SK-N-SH (cell line): ENCODE data around the gene TMEM131L. TPM values are rescaled to one million over a fixed set of nuclear protein-coding genes. Genes with fewer than 3 reads are reported as not detected.

Source experiments
- CTCF ChIA-PET: fragments of 300-600, 350-600 bp; formaldehyde crosslinking; extraction: SDS; loops from one replicate; lab custom pipeline; 2021; lab: Yijun Ruan, JAX
- POLR2A ChIA-PET: fragments of 350-600 bp; sonication (Branson Sonifier 250); formaldehyde crosslinking; extraction: SDS; loops from one replicate; lab custom pipeline; 2020; ENCODE audit warnings: antibody characterized with exemption, inconsistent platforms; lab: Yijun Ruan, JAX
- DNase-seq: peaks from one replicate; pipeline ENCODE4 v3.0.0; 2012
- H2AFZ ChIP-seq: fragments of 200-600 bp; sonication (generic); 2 replicates; pipeline ENCODE4 v1.8.1; 2016; ENCODE audit warnings: antibody characterized with exemption, mild to moderate bottlenecking, low read depth
- H3F3A ChIP-seq: fragments of 200-600 bp; sonication (generic); replicated peaks from 2 replicates; pipeline ENCODE3; 2016; ENCODE audit warnings: antibody characterized with exemption, mild to moderate bottlenecking; ENCODE audit not compliant: insufficient read depth
- H3K27ac ChIP-seq, 2 experiments: fragments of 200-500 bp in 1 of 2; fragments of 200-600 bp in 1 of 2; sonication (Bioruptor generic) in 1 of 2; sonication (generic), shearing (Covaris generic) in 1 of 2; 2 replicates each; pipeline versions ENCODE4 v1.5.1 to v1.6.1; 2014 to 2016; ENCODE audit warnings: low read depth in 2 of 2, inconsistent platforms in 1 of 2, low read length in 1 of 2, mild to moderate bottlenecking in 1 of 2, mixed read lengths in 1 of 2
- H3K27me3 ChIP-seq: fragments of 200-600 bp; sonication (generic), shearing (Covaris generic); 2 replicates; pipeline ENCODE4 v1.6.1; 2016; ENCODE audit warnings: mixed run types; ENCODE audit not compliant: insufficient read depth
- H3K36me3 ChIP-seq, 2 experiments: fragments of 200-500 bp in 1 of 2; fragments of 200-600 bp in 1 of 2; sonication (Bioruptor generic) in 1 of 2; sonication (generic) in 1 of 2; replicated peaks in 1 of 2; 2 replicates each; pipeline versions ENCODE3 to v1.5.1; 2014 to 2016; ENCODE audit warnings: low read length in 1 of 2, mild to moderate bottlenecking in 1 of 2; ENCODE audit not compliant: insufficient read depth in 2 of 2, control insufficient read depth in 1 of 2
- H3K4me1 ChIP-seq, 2 experiments: fragments of 200-500 bp in 1 of 2; fragments of 200-600 bp in 1 of 2; sonication (Bioruptor generic) in 1 of 2; sonication (generic), shearing (Covaris generic) in 1 of 2; 2 replicates each; pipeline versions ENCODE4 v1.5.1 to v1.6.1; 2014 to 2016; ENCODE audit warnings: low read depth in 1 of 2, low read length in 1 of 2, mixed run types in 1 of 2; ENCODE audit not compliant: insufficient read depth in 2 of 2, control insufficient read depth in 1 of 2
- H3K4me2 ChIP-seq: fragments of 200-600 bp; sonication (generic), shearing (Covaris generic); 2 replicates; pipeline ENCODE4 v1.6.1; 2017; ENCODE audit warnings: mixed run types
- H3K4me3 ChIP-seq, 2 experiments: fragments of 200-500 bp in 1 of 2; fragments of 200-600 bp in 1 of 2; sonication (Bioruptor generic) in 1 of 2; sonication (generic), shearing (Covaris generic) in 1 of 2; 2 replicates each; pipeline versions ENCODE4 v1.5.1 to v1.8.1; 2014 to 2016; ENCODE audit warnings: low read depth in 2 of 2, inconsistent platforms in 1 of 2, low read length in 1 of 2, mild to moderate bottlenecking in 1 of 2, mixed read lengths in 1 of 2, moderate library complexity in 1 of 2
- H3K79me2 ChIP-seq: fragments of 200-600 bp; sonication (generic); 2 replicates; pipeline ENCODE4 v1.8.1; 2017; ENCODE audit warnings: mild to moderate bottlenecking; ENCODE audit not compliant: insufficient read depth
- H3K9ac ChIP-seq: fragments of 200-600 bp; sonication (generic); 2 replicates; pipeline ENCODE4 v1.6.1; 2017; ENCODE audit warnings: mixed run types
- H3K9me2 ChIP-seq: fragments of 200-600 bp; sonication (generic); 2 replicates; pipeline ENCODE4 v1.6.1; 2017; ENCODE audit warnings: mixed run types
- H3K9me3 ChIP-seq: fragments of 200-600 bp; sonication (generic); 2 replicates; pipeline ENCODE4 v1.6.1; 2017; ENCODE audit warnings: mixed run types, mild to moderate bottlenecking, moderate library complexity
- H4K20me1 ChIP-seq: fragments of 200-600 bp; sonication (generic); 2 replicates; pipeline ENCODE4 v1.6.1; 2017; ENCODE audit warnings: mild to moderate bottlenecking, mixed run types; ENCODE audit not compliant: insufficient read depth
- FOXJ3 ChIP-seq: sonication (generic); formaldehyde crosslinking; IDR thresholded peaks from 2 replicates; pipeline ENCODE4 v1.5.1; 2020; ENCODE audit warnings: mild to moderate bottlenecking, missing genetic modification reagents
- GATA2 ChIP-seq: sonication (generic); formaldehyde crosslinking; IDR thresholded peaks from 2 replicates; pipeline ENCODE4 v1.5.0; 2020; ENCODE audit warnings: mild to moderate bottlenecking, missing genetic modification reagents
- JUND ChIP-seq: IDR thresholded peaks from 2 replicates; pipeline ENCODE4 v1.4.0; 2012
- MEF2A ChIP-seq: IDR thresholded peaks from 2 replicates; pipeline ENCODE4 v1.4.0; 2012; ENCODE audit warnings: low read depth, borderline replicate concordance
- POLR2AphosphoS5 ChIP-seq: IDR thresholded peaks from 2 replicates; pipeline ENCODE4 v1.6.1; 2012; ENCODE audit warnings: low read depth, low read length
- RAD21 ChIP-seq: IDR thresholded peaks from 2 replicates; pipeline ENCODE4 v1.6.1; 2012; ENCODE audit warnings: mild to moderate bottlenecking, low read length
- RCOR1 ChIP-seq: fragments of 150-350 bp; IDR thresholded peaks from 2 replicates; pipeline ENCODE4 v1.6.1; 2017; ENCODE audit warnings: antibody characterized with exemption, low read length
- RXRA ChIP-seq: IDR thresholded peaks from 2 replicates; pipeline ENCODE4 v1.4.0; 2012; ENCODE audit warnings: low read depth, mild to moderate bottlenecking, borderline replicate concordance
- SIN3A ChIP-seq: IDR thresholded peaks from 2 replicates; pipeline ENCODE4 v1.6.1; 2012; ENCODE audit warnings: low read depth, mild to moderate bottlenecking, low read length, moderate library complexity, borderline replicate concordance
- TAF1 ChIP-seq: IDR thresholded peaks from 2 replicates; pipeline ENCODE4 v1.6.1; 2012; ENCODE audit warnings: low read depth, mild to moderate bottlenecking, low read length, moderate library complexity, borderline replicate concordance
- TCF12 ChIP-seq: IDR thresholded peaks from 2 replicates; pipeline ENCODE4 v1.4.0; 2012
- YY1 ChIP-seq: IDR thresholded peaks from 2 replicates; pipeline ENCODE4 v1.4.0; 2012; ENCODE audit warnings: low read depth, mild to moderate bottlenecking
- ZBTB33 ChIP-seq: IDR thresholded peaks from 2 replicates; pipeline ENCODE4 v1.4.0; 2012; ENCODE audit warnings: low read depth, borderline replicate concordance
- WGBS: methylation state at CpG from one replicate; pipeline ENCODE4 v1.1.6; 2017; ENCODE audit warnings: low lambda C conversion rate; 5-methylcytosine and 5-hydroxymethylcytosine counted together
- polyA plus RNA-seq, 3 experiments: library from polyadenylated mRNA; depleted of rRNA; stranded (reverse); fragments of >200 nt; gene quantifications; 2 replicates each; pipeline ENCODE4 v1.2.3, GENCODE V29; 2012
- TF ChIP-seq, protein P1 (sequence below): IDR thresholded peaks from 2 replicates; pipeline ENCODE4 v1.4.0; 2012; ENCODE audit warnings: low read depth
- TF ChIP-seq, protein P2 (sequence below): fragments of 150-350 bp; IDR thresholded peaks from 2 replicates; pipeline ENCODE4 v1.6.1; 2017; ENCODE audit warnings: antibody characterized with exemption, low read length, low read depth, borderline replicate concordance

TMEM131L gene
- polyA plus RNA-seq, 1 of the 3 experiments (the other 2 are of a cell fraction), result 6.2 TPM

GRCh38 chr4:153497988-153498967 lies 32.1 kb downstream of the TMEM131L start:
- H3K36me3 ChIP-seq, result no peaks in the 10 kb centered on the region
- H3K79me2 ChIP-seq, result peaks cover 11% of the 10 kb centered on the region; the same call in 1 of the 2 replicates
- H3K4me1 ChIP-seq, result peaks cover 0 to 23% of the 10 kb centered on the region in 2 experiments; a peak in 2 of 4 replicates
- peak overlapping the region; percentile 31; the same call in 1 of the 2 replicates for H3K4me2 ChIP-seq
- no peaks in the 10 kb centered on the region for H3K9me3 ChIP-seq
- no peak overlapping the region for H2AFZ ChIP-seq
- no peaks in the 10 kb centered on the region for H4K20me1 ChIP-seq
- 76% methylated on average over 9 of the region's 9 CpGs for WGBS
- H3K4me3 ChIP-seq, result no peak overlapping the region
- no peak for DNase-seq
- POLR2A ChIA-PET, result no interaction called here
- no peaks in the 10 kb centered on the region for H3K9me2 ChIP-seq
- H3F3A ChIP-seq, result peaks cover 6% of the 10 kb centered on the region
- CTCF ChIA-PET, result interaction anchor here (1.0 to 1.5 kb wide), 2 partner anchors 12 to 154 kb away, joined by 3 to 4 read pairs; no protein-coding TSS in a partner anchor
- no peak overlapping the region for H3K9ac ChIP-seq
- no peak for TF ChIP-seq SIN3A
- TF ChIP-seq YY1, result no peak
- no peak for TF ChIP-seq TCF12
- TF ChIP-seq JUND, result no peak
- TF ChIP-seq, protein P1, sequence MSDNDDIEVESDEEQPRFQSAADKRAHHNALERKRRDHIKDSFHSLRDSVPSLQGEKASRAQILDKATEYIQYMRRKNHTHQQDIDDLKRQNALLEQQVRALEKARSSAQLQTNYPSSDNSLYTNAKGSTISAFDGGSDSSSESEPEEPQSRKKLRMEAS, result no peak
- no peak for TF ChIP-seq RXRA
- TF ChIP-seq ZBTB33, result no peak
- no peaks in the 10 kb centered on the region for H3K27me3 ChIP-seq
- H3K27ac ChIP-seq, result no peak overlapping the region

- H3K27ac ChIP-seq, result no peak overlapping the region
- H4K20me1 ChIP-seq, result no peaks in the 10 kb centered on the region
- H3K27me3 ChIP-seq, result no peaks in the 10 kb centered on the region
- H3K4me2 ChIP-seq, result no peak overlapping the region
- no peak overlapping the region for H2AFZ ChIP-seq
- H3K4me1 ChIP-seq, result peaks cover 0 to 23% of the 10 kb centered on the region in 2 experiments; a peak in 2 of 4 replicates
- CTCF ChIA-PET, result interaction anchor here (1.0 kb wide), 1 partner anchor 12 kb away, joined by 4 read pairs; no protein-coding TSS in a partner anchor
- no peaks in the 10 kb centered on the region for H3K9me2 ChIP-seq
- H3F3A ChIP-seq, result peaks cover 6% of the 10 kb centered on the region
- H3K9ac ChIP-seq, result no peak overlapping the region
- DNase-seq, result no peak
- H3K36me3 ChIP-seq, result no peaks in the 10 kb centered on the region
- no peaks in the 10 kb centered on the region for H3K9me3 ChIP-seq
- no peak overlapping the region for H3K4me3 ChIP-seq
- POLR2A ChIA-PET, result no interaction called here
- peaks cover 15% of the 10 kb centered on the region; the same call in 1 of the 2 replicates for H3K79me2 ChIP-seq
- 94% methylated on average over 11 of the region's 11 CpGs for WGBS
- TF ChIP-seq FOXJ3 (CRISPR knock-in tag), result no peak
- no peak for TF ChIP-seq POLR2AphosphoS5
- no peak for TF ChIP-seq RCOR1
- no peak for TF ChIP-seq RAD21
- no peak for TF ChIP-seq ZBTB33
- TF ChIP-seq TAF1, result no peak
- TF ChIP-seq, protein P2, sequence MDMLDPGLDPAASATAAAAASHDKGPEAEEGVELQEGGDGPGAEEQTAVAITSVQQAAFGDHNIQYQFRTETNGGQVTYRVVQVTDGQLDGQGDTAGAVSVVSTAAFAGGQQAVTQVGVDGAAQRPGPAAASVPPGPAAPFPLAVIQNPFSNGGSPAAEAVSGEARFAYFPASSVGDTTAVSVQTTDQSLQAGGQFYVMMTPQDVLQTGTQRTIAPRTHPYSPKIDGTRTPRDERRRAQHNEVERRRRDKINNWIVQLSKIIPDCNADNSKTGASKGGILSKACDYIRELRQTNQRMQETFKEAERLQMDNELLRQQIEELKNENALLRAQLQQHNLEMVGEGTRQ, result no peak
- TF ChIP-seq, protein P1, result no peak
- TF ChIP-seq TCF12, result no peak
- TF ChIP-seq GATA2 (CRISPR knock-in tag), result no peak
- TF ChIP-seq MEF2A, result no peak
These were observed 32.8 kb downstream of the TMEM131L start for GRCh38 chr4:153499005-153499404.
